ENCODE measurements around the gene PDE4A.

PDE4A gene

DNA sequence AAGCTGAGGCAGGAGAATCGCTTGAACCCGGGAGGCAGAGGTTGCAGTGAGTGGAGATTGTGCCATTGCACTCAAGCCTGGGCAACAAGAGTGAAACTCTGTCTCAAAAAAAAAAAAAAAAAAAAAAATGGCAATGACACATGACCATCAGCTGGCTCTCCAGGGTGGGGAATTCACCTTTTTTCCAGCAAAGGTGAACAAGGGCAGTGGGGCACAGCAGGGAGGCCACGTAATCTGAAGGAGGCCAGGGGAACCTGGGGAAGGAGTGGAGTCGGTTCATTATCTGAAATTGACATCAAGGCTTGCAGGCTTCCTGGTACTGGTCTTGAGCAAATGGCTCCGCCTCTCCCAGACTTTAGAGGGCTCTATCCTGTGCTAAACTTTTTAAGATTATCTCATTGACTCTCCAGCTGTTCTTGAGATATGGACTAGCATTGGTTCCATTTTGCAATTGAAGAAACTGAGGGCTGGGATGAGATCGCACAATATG is 54.7 kb downstream of the PDE4A start:
- no peaks in the 10 kb centered on the region for H3K36me3 ChIP-seq (ENCODE audit: insufficient read depth, low read length)
- H3K4me1 ChIP-seq (ENCODE audit: insufficient read depth, low read length): peaks cover 9% of the 10 kb centered on the region
- no peaks in the 10 kb centered on the region for H3K9me3 ChIP-seq (ENCODE audit: low read length)
- H3K27me3 ChIP-seq (ENCODE audit: control insufficient read depth in 1 of 2, insufficient read depth in 2 of 2, low read length in 2 of 2): no peaks in the 10 kb centered on the region
- H3K4me3 ChIP-seq (ENCODE audit: low read depth in 1 of 2, low read length in 2 of 2): no peak overlapping the region
- no peak overlapping the region for H3K27ac ChIP-seq (ENCODE audit: low read depth, low read length)
- H3K9ac ChIP-seq (ENCODE audit: low read length): no peak overlapping the region

DNA sequence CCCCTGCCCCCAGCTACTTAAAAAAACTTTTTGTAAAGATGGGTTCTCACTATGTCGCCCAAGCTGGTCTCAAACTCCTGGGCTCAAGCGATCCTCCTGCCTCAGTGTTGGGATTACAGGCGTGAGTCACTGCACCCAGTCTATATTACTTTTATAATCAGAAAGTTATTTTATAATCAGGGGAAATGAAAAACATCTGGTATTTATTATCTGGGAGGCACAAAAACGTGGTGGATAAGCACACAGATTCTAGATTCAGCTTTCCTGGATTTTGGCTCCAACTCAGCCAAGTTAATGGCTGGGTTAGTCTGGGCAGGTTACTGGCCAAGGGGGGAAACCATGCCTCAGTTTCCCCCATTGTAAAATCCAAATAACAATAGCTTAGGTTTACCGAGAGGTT is 58.1 kb downstream of the PDE4A start:
- no peaks in the 10 kb centered on the region for H3K9me3 ChIP-seq (ENCODE audit: low read length)
- H3K4me3 ChIP-seq (ENCODE audit: low read depth in 1 of 2, low read length in 2 of 2): peak overlapping the region in 1 of 2 donors; percentile 28
- H3K9ac ChIP-seq (ENCODE audit: low read length): no peak overlapping the region
- H3K4me1 ChIP-seq (ENCODE audit: insufficient read depth, low read length): peaks cover 9% of the 10 kb centered on the region
- no peak overlapping the region for H3K27ac ChIP-seq (ENCODE audit: low read depth, low read length)
- H3K27me3 ChIP-seq (ENCODE audit: control insufficient read depth in 1 of 2, insufficient read depth in 2 of 2, low read length in 2 of 2): no peaks in the 10 kb centered on the region
- no peaks in the 10 kb centered on the region for H3K36me3 ChIP-seq (ENCODE audit: insufficient read depth, low read length)

DNA sequence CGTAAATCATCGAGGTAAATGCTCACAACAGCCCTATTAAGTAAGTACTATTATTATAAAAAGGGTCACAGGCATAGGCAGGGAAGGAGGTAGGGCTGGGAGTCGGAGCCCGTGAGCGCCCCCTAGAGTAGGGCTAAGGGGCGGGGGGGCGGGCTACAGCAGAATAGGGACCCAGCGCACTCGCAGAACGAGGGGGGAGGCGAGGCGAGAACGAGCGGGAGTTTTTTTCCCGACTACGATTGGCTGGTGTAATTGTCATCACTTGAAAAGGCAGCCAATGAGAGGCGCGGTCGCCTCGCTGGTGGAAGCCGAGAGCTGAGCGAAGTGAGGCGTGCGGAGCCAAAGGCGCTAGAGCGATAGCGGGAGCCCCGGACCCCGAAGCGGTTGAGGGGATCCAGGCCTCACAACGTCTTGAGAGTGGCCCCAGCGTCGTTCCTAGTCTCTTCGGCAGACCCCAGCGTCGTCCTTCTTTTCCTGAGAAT is 58.6 kb downstream of the PDE4A start:
- Histone ChIP-seq H3K9me3 (ENCODE audit: low read length) (no peaks in the 10 kb centered on the region), H3K4me3 (ENCODE audit: low read depth in 1 of 2, low read length in 2 of 2) (peak overlapping the region; percentile 36 to 63), H3K9ac (ENCODE audit: low read length) (peak overlapping the region; percentile 25), H3K27ac (ENCODE audit: low read depth, low read length) (no peak overlapping the region), H3K4me1 (ENCODE audit: insufficient read depth, low read length) (peaks cover 9% of the 10 kb centered on the region), H3K27me3 (ENCODE audit: control insufficient read depth in 1 of 2, insufficient read depth in 2 of 2, low read length in 2 of 2) (no peaks in the 10 kb centered on the region), H3K36me3 (ENCODE audit: insufficient read depth, low read length) (no peaks in the 10 kb centered on the region)

GRCh38 chr19:10486551-10486950 is 66.2 kb downstream of the PDE4A start:
- H3K27ac ChIP-seq (ENCODE audit: low read depth, low read length): no peak overlapping the region
- no peak overlapping the region for H3K9ac ChIP-seq (ENCODE audit: low read length)
- no peaks in the 10 kb centered on the region for H3K4me1 ChIP-seq (ENCODE audit: insufficient read depth, low read length)
- H3K9me3 ChIP-seq (ENCODE audit: low read length): no peaks in the 10 kb centered on the region
- H3K27me3 ChIP-seq (ENCODE audit: control insufficient read depth in 1 of 2, insufficient read depth in 2 of 2, low read length in 2 of 2): no peaks in the 10 kb centered on the region
- H3K4me3 ChIP-seq (ENCODE audit: low read depth in 1 of 2, low read length in 2 of 2): no peak overlapping the region
- peaks cover 34% of the 10 kb centered on the region for H3K36me3 ChIP-seq (ENCODE audit: insufficient read depth, low read length)

DNA sequence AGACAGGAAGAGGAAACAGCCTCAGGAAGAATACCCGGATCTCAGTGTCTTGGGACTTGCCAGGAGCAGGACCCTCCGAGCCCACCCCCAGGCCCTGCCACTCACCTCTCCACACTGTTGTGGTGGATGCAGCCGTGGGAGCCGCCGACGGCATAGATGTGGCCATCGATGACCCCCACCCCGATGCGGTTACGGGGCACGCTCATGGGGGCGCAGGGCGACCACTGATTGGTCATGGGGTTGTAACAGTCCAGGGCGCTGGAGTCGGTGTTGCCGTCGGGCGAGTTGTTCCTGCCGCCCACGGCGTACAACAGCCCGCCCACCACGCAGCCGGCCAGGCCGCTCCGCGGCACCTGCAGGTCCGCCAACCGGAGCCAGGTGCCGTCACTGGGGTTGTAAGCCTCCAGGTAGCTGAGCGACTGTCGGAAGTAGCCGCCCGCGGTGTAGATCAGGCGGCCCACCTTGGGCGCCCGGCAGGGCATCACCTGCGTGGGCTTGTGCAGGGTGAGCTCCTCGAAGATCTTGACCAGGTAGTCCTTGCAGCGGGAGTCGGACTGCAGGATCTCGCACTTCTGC is 71.2 kb downstream of the PDE4A start:
- Histone ChIP-seq H3K27me3 (ENCODE audit: control insufficient read depth in 1 of 2, insufficient read depth in 2 of 2, low read length in 2 of 2) (no peaks in the 10 kb centered on the region), H3K9me3 (ENCODE audit: low read length) (no peaks in the 10 kb centered on the region), H3K27ac (ENCODE audit: low read depth, low read length) (no peak overlapping the region), H3K36me3 (ENCODE audit: insufficient read depth, low read length) (peaks cover 44% of the 10 kb centered on the region), H3K9ac (ENCODE audit: low read length) (no peak overlapping the region), H3K4me1 (ENCODE audit: insufficient read depth, low read length) (no peaks in the 10 kb centered on the region), H3K4me3 (ENCODE audit: low read depth in 1 of 2, low read length in 2 of 2) (no peak overlapping the region)

- Histone ChIP-seq H3K4me3 (ENCODE audit: low read depth in 1 of 2, low read length in 2 of 2) (no peak overlapping the region), H3K4me1 (ENCODE audit: insufficient read depth, low read length) (peaks cover 32% of the 10 kb centered on the region), H3K9me3 (ENCODE audit: low read length) (no peaks in the 10 kb centered on the region), H3K9ac (ENCODE audit: low read length) (no peak overlapping the region), H3K27me3 (ENCODE audit: control insufficient read depth in 1 of 2, insufficient read depth in 2 of 2, low read length in 2 of 2) (no peaks in the 10 kb centered on the region), H3K27ac (ENCODE audit: low read depth, low read length) (no peak overlapping the region), H3K36me3 (ENCODE audit: insufficient read depth, low read length) (peaks cover 31% of the 10 kb centered on the region)
Observed at GRCh38 chr19:10497371-10497770, 77.0 kb downstream of the PDE4A start.

- Histone ChIP-seq H3K4me3 (ENCODE audit: low read depth in 1 of 2, low read length in 2 of 2) (no peak overlapping the region), H3K27me3 (ENCODE audit: control insufficient read depth in 1 of 2, insufficient read depth in 2 of 2, low read length in 2 of 2) (no peaks in the 10 kb centered on the region), H3K27ac (ENCODE audit: low read depth, low read length) (no peak overlapping the region), H3K9ac (ENCODE audit: low read length) (no peak overlapping the region), H3K4me1 (ENCODE audit: insufficient read depth, low read length) (peaks cover 37% of the 10 kb centered on the region), H3K36me3 (ENCODE audit: insufficient read depth, low read length) (peaks cover 30% of the 10 kb centered on the region), H3K9me3 (ENCODE audit: low read length) (no peaks in the 10 kb centered on the region)
Observed at GRCh38 chr19:10499550-10500246, 79.4 kb downstream of the PDE4A start.

DNA sequence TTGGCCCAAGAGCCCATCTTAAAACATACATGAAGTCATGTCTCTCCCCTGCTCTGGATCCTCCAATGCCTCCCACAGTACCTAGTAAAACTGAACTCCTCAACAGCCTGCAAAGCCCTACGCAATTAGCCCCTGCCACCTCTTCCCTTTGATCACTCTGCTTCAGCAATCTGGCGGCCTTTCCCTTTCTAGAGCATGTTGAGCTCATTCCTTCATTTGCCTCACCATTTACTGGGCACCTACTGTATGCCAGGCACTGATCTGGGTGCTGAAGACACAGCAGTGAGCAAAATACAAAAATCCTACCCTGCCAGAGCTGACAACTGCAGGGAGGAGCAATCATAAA is 79.9 kb downstream of the PDE4A start:
- no peaks in the 10 kb centered on the region for H3K9me3 ChIP-seq (ENCODE audit: low read length)
- peaks cover 25% of the 10 kb centered on the region for H3K36me3 ChIP-seq (ENCODE audit: insufficient read depth, low read length)
- H3K27me3 ChIP-seq (ENCODE audit: control insufficient read depth in 1 of 2, insufficient read depth in 2 of 2, low read length in 2 of 2): no peaks in the 10 kb centered on the region
- H3K4me1 ChIP-seq (ENCODE audit: insufficient read depth, low read length): peaks cover 37% of the 10 kb centered on the region
- H3K27ac ChIP-seq (ENCODE audit: low read depth, low read length): no peak overlapping the region
- no peak overlapping the region for H3K9ac ChIP-seq (ENCODE audit: low read length)
- no peak overlapping the region for H3K4me3 ChIP-seq (ENCODE audit: low read depth in 1 of 2, low read length in 2 of 2)

GRCh38 chr19:10501971-10502523 is 81.7 kb downstream of the PDE4A start:
- no peaks in the 10 kb centered on the region for H3K27me3 ChIP-seq (ENCODE audit: control insufficient read depth in 1 of 2, insufficient read depth in 2 of 2, low read length in 2 of 2)
- H3K36me3 ChIP-seq (ENCODE audit: insufficient read depth, low read length): peaks cover 17% of the 10 kb centered on the region
- H3K27ac ChIP-seq (ENCODE audit: low read depth, low read length): peak overlapping the region; percentile 100
- H3K4me1 ChIP-seq (ENCODE audit: insufficient read depth, low read length): peaks cover 37% of the 10 kb centered on the region
- no peaks in the 10 kb centered on the region for H3K9me3 ChIP-seq (ENCODE audit: low read length)
- peak overlapping the region; percentile 66 to 82 for H3K4me3 ChIP-seq (ENCODE audit: low read depth in 1 of 2, low read length in 2 of 2)
- peak overlapping the region; percentile 76 for H3K9ac ChIP-seq (ENCODE audit: low read length)

DNA sequence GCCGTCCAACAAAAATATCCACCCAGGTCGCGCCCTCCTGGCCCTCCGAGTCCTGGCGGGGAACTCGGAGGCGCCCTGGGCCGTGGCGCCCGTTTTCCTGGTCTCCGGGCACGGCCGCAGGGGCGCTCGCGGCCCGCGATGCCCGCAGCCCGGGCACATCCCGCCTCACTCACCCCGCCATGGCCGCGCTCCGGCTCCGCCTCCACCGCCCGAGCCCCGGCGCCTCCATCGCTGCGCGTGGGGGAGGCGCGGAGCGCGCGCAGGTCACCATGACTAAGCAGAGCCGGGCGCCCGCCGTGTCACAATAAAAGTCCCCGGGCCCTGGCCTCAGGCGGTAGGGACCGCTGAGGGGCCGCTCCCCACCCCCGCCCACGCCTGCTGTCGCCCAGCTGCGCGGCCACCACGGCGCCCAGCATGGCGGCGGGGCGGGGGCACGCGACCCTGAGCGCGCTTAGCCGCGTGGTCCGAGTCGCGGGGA is 82.2 kb downstream of the PDE4A start:
- peaks cover 32% of the 10 kb centered on the region for H3K4me1 ChIP-seq (ENCODE audit: insufficient read depth, low read length)

DNA sequence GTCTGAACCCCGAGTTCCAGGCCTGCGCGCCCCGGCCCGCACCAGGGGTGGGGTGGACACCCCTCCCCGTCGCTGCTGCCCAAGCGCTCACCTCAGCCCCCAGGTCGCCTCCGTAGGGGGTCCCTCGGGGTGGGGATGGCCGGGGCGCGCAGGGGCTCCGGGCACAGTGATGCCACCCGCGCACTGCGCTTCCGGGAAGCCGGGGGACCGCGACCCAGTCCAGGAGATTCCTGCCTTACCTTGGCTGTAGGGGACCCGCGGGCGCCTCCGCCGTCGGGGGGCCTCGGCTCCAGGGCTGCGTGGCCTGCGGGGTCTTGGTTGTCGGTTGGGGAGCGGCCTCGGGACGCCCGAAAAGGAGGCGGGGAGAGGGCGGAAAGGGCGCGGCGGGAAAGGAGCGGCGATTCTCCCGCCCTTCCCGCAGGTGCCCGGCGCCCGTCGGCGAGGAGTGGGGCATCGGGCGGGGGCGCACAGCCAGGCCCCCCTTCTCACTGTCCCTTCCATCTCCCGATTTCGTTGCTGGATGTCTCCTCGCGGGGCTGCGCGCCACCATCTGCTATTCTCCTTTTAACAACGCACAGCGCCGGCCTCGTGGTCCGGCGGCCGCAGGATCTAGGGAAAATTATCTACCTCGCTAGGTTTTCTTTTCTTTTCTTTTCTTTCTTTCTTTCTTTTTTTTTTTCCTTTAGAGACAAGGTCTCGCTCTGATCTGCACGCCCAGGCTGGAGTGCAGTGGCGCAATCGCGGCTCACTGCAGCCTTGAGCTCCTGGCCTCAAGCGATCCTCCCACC is 82.9 kb downstream of the PDE4A start, which contains the start of gene KEAP1:
Gene KEAP1, minus strand, starts transcription at position 355 of the 788 bp plus-strand sequence. CDS start 3,323 bp downstream, outside the sequence.
- Histone ChIP-seq H3K9ac (ENCODE audit: low read length) (peak within 1 kb of the TSS; percentile 76), H3K4me1 (ENCODE audit: insufficient read depth, low read length) (peaks cover 30% of the 10 kb centered on the region), H3K36me3 (ENCODE audit: insufficient read depth, low read length) (peaks cover 17% of the 10 kb centered on the region), H3K9me3 (ENCODE audit: low read length) (no peaks in the 10 kb centered on the region), H3K27ac (ENCODE audit: low read depth, low read length) (peak within 1 kb of the TSS; percentile 100), H3K4me3 (ENCODE audit: low read depth in 1 of 2, low read length in 2 of 2) (peak within 1 kb of the TSS; percentile 66 to 82), H3K27me3 (ENCODE audit: control insufficient read depth in 1 of 2, insufficient read depth in 2 of 2, low read length in 2 of 2) (no peaks in the 10 kb centered on the region)

More for the DNA sequence above, 82.2 kb downstream of the PDE4A start:
- Histone ChIP-seq H3K9me3 (ENCODE audit: low read length) (no peaks in the 10 kb centered on the region), H3K4me3 (ENCODE audit: low read depth in 1 of 2, low read length in 2 of 2) (peak overlapping the region; percentile 66 to 82), H3K27ac (ENCODE audit: low read depth, low read length) (peak overlapping the region; percentile 100), H3K36me3 (ENCODE audit: insufficient read depth, low read length) (peaks cover 17% of the 10 kb centered on the region), H3K9ac (ENCODE audit: low read length) (peak overlapping the region; percentile 76), H3K27me3 (ENCODE audit: control insufficient read depth in 1 of 2, insufficient read depth in 2 of 2, low read length in 2 of 2) (no peaks in the 10 kb centered on the region)

Data from muscle layer of colon (tissue), 2 donors.